Parathyroid adenoma (tissue), 2 donors: ENCODE results near the gene TAC3.

Experiments
- H2AFZ ChIP-seq: fragments of 300-600 bp; sonication (generic); one replicate; pipeline ENCODE4 v1.7.0; 2017; ENCODE audit warnings: antibody characterized with exemption, mild to moderate bottlenecking
- H3K27ac ChIP-seq: fragments of 300-600 bp; sonication (generic); one replicate; pipeline ENCODE4 v1.7.0; 2017
- H3K27me3 ChIP-seq: fragments of 300-600 bp; sonication (generic); one replicate; pipeline ENCODE4 v1.7.0; 2017; ENCODE audit warnings: low read length; ENCODE audit not compliant: control insufficient read depth, insufficient read depth
- H3K36me3 ChIP-seq: fragments of 300-600 bp; sonication (generic); one replicate; pipeline ENCODE4 v1.7.0; 2017; ENCODE audit warnings: low read length; ENCODE audit not compliant: control insufficient read depth, insufficient read depth
- H3K4me1 ChIP-seq: fragments of 300-600 bp; sonication (generic); one replicate; pipeline ENCODE4 v1.7.0; 2017; ENCODE audit warnings: control low read depth
- H3K4me2 ChIP-seq: fragments of 300-600 bp; sonication (generic); one replicate; pipeline ENCODE4 v1.7.0; 2017; ENCODE audit warnings: low read length
- H3K4me3 ChIP-seq: fragments of 300-600 bp; sonication (generic); one replicate; pipeline ENCODE4 v1.7.0; 2017; ENCODE audit warnings: low read depth, low read length
- H3K79me2 ChIP-seq: fragments of 300-600 bp; sonication (generic); one replicate; pipeline ENCODE4 v1.7.0; 2017; ENCODE audit warnings: control low read depth
- H3K9ac ChIP-seq: fragments of 300-600 bp; sonication (generic); one replicate; pipeline ENCODE4 v1.7.0; 2017; ENCODE audit warnings: mild to moderate bottlenecking
- H3K9me3 ChIP-seq: fragments of 300-600 bp; sonication (generic); one replicate; pipeline ENCODE4 v1.7.0; 2017; ENCODE audit warnings: low read length; ENCODE audit not compliant: control insufficient read depth
- TF ChIP-seq, protein P1 (sequence below): fragments of 300-600 bp; sonication (generic); IDR thresholded peaks from one replicate; pipeline ENCODE4 v1.7.0; 2017; ENCODE audit warnings: antibody characterized with exemption, mild to moderate bottlenecking
- donor health status: primary hyperparathyroidism.

TAC3 gene

GRCh38 chr12:57016348-57016747 lies at the start of gene TAC3:
TAC3 (minus strand) TSS chr12:57016529; CDS start chr12:57015797, 732 bp downstream.
- Histone ChIP-seq H3K27ac (no peak within 1 kb of the TSS), H3K4me1 (no peaks in the 10 kb centered on the region), H3K4me3 (no peak within 1 kb of the TSS), H3K4me2 (no peak within 1 kb of the TSS), H3K79me2 (no peaks in the 10 kb centered on the region), H2AFZ (no peak within 1 kb of the TSS), H3K27me3 (no peaks in the 10 kb centered on the region), H3K9me3 (no peaks in the 10 kb centered on the region), H3K9ac (no peak within 1 kb of the TSS), H3K36me3 (no peaks in the 10 kb centered on the region)
- TF ChIP-seq, protein P1, sequence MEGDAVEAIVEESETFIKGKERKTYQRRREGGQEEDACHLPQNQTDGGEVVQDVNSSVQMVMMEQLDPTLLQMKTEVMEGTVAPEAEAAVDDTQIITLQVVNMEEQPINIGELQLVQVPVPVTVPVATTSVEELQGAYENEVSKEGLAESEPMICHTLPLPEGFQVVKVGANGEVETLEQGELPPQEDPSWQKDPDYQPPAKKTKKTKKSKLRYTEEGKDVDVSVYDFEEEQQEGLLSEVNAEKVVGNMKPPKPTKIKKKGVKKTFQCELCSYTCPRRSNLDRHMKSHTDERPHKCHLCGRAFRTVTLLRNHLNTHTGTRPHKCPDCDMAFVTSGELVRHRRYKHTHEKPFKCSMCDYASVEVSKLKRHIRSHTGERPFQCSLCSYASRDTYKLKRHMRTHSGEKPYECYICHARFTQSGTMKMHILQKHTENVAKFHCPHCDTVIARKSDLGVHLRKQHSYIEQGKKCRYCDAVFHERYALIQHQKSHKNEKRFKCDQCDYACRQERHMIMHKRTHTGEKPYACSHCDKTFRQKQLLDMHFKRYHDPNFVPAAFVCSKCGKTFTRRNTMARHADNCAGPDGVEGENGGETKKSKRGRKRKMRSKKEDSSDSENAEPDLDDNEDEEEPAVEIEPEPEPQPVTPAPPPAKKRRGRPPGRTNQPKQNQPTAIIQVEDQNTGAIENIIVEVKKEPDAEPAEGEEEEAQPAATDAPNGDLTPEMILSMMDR = no peak

GRCh38 chr12:57063991-57064685 lies 47.8 kb upstream of the TAC3 start:
- H3K27ac ChIP-seq = no peak overlapping the region
- H3K36me3 ChIP-seq = no peaks in the 10 kb centered on the region
- no peak overlapping the region for H2AFZ ChIP-seq

GRCh38 chr12:57058454-57058853 lies 42.1 kb upstream of the TAC3 start:
- no peak overlapping the region for H3K9ac ChIP-seq
- no peak overlapping the region for H3K4me3 ChIP-seq
- H3K4me1 ChIP-seq = no peaks in the 10 kb centered on the region
- H2AFZ ChIP-seq = no peak overlapping the region
- H3K4me2 ChIP-seq = no peak overlapping the region
- H3K36me3 ChIP-seq = no peaks in the 10 kb centered on the region
- H3K27ac ChIP-seq = no peak overlapping the region
- no peaks in the 10 kb centered on the region for H3K79me2 ChIP-seq
- no peaks in the 10 kb centered on the region for H3K9me3 ChIP-seq
- TF ChIP-seq, protein P1 = no peak
- no peaks in the 10 kb centered on the region for H3K27me3 ChIP-seq

More at GRCh38 chr12:57063991-57064685, 47.8 kb upstream of the TAC3 start:
- Histone ChIP-seq H3K4me2 (no peak overlapping the region), H3K4me3 (no peak overlapping the region), H3K9ac (no peak overlapping the region), H3K4me1 (no peaks in the 10 kb centered on the region), H3K79me2 (no peaks in the 10 kb centered on the region), H3K9me3 (no peaks in the 10 kb centered on the region), H3K27me3 (no peaks in the 10 kb centered on the region)
- TF ChIP-seq, protein P1 = no peak

DNA sequence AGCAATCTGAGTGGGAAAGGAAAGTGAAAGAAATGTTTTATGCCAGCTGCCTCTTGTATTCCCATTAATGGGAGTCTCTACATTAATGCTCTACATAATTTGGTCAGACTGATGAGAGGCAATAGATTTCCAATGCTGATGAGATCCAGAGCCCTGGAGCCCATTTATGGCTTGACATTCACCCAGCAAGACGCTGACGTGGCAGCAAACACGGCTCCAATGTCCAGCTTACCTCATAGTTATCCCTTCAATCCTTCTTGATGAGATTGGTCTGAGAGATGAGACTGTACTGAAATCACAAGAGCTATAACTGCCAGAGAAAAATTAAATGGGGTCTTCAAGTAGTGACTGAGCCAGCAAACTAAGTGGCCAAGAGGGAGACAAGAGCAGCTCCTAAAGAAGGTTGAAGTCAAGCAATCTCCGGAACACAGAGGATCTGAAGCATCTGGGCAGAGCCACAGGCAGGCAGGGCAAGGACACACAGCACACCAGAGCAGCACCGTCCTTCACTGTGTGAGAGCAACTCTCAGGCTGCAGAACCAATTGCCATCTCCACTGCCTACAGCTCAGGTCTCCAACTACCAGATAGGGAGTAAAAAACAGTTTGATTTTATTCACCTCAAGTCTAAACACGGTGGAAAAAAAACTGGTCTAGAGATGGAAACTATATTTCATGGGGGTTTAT lies 40.9 kb upstream of the TAC3 start:
- Histone ChIP-seq H3K36me3 (no peaks in the 10 kb centered on the region), H3K9ac (no peak overlapping the region), H3K27ac (no peak overlapping the region), H3K79me2 (no peaks in the 10 kb centered on the region), H3K4me3 (no peak overlapping the region), H3K4me1 (no peaks in the 10 kb centered on the region), H3K9me3 (no peaks in the 10 kb centered on the region), H2AFZ (no peak overlapping the region), H3K4me2 (no peak overlapping the region), H3K27me3 (no peaks in the 10 kb centered on the region)
- TF ChIP-seq, protein P1 = no peak
